DMS153 (cell line): Measurements from ENCODE around the gene CCIN.
"Not testable (repeated sequence)": the region's sequence is repeated elsewhere in the genome, so short reads cannot be mapped to it uniquely, and the experiment has no call there.

Experiments
- DNase-seq: peaks from one replicate; lab custom pipeline; 2025; lab: John Stamatoyannopoulos, UW

CCIN gene

GRCh38 chr9:36141288-36141687, 27.9 kb upstream of the CCIN start:
- DNase-seq = no peak

DNA sequence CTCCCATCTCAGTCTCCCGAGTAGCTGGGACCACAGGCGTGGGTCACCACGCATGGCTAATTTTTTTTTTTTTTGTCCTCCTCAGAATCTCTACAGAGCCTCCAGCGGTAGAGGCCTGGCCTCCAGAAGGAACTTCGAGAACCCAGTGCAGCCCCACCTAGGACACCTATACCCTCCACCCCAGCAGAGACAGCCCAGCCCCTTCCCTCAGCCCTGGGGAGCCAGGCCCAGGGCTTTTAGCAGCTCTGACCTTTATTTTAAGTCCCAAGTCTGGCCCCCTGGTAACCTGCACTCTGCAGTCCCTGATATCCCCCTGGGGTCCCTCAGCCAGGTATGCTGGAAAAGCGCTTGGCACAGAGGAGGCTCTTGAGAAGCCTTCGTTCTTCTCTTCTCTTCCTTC, 27.4 kb upstream of the CCIN start:
- no peak for DNase-seq

DNA sequence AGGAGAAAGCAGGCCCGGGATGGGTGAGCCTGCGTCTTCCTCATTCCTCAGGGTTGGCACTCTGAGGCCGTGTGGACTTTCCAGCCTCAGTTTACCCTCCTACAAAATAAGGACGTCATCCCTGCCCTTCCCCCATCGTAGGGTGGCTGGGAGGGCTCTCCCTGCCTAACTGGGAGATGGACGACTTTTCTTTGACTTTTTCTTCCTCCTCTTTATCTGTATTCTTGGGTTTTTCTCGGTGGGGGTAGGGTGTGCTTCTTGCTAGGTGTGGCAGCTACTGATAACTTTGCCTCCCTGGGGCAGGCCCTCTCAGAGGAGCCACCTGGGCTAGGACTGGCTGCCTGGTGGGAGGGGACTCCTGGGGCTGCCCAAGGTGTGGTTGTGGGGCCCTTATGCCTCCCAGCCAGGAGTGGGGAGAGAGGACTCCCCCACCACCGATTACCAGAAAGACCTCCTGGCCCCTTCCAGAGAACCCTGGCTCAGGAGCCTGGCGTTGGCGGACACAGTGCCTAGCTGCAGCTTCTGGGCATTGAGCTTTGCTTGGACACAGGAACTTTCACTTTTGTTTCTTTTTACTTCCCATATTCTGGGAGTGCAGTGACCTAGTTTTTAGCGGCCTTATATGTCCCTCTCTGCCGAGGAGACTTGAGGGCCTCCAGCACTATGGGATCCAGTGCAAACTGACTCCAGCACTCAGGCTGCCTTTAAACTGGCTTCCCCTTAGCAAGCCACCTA, 26.5 kb upstream of the CCIN start:
- no peak for DNase-seq

GRCh38 chr9:36143245-36143641, 25.9 kb upstream of the CCIN start:
- DNase-seq = no peak

DNA sequence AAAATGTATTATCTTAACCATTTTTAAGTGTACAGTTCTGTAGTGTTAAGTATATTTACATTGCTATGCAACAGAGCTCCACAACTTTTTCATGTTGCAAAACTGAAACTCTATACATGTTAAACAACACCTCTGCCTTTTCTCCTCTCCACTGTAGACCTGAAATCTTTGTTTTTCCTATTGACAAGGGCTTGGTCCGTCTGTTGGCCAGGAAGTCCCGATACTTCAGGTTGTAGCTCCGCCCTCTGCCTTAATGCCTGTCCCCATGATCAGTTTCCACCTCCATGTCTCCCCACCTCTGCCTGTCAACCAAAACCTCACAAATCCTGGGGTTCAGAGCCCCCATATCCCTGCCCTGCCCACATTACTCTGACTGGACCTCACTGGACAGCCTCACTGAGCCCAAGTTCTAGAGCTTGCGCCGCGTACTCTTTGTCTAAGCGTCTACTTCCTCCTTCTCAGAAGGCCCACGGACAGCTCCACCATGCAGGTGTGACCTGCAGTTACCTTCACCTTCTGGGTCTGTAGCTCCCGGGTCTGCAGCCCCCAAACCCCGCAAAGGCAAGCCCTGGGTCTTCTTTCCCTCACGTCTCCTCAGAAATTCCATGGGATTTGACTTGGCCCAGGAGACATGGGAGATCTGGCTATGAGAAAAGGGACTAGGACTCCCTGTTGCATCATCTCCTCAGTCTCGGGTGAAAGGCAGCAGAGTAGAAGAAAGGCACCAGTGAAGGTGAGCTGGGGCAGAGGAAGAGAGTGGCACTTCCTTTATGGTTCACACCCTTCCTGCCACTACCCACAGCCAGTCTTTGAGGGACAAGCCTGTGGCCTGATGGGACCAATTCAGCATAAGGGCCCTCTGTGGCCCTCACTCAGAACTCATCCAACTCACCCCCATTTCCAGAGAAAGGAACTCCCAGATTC, 24.6 kb upstream of the CCIN start:
- DNase-seq = no peak

- no peak for DNase-seq
These were observed 23.2 kb upstream of the CCIN start for GRCh38 chr9:36145970-36146369.

GRCh38 chr9:36146651-36147050, 22.5 kb upstream of the CCIN start:
- no peak for DNase-seq

GRCh38 chr9:36147441-36148175, 21.6 kb upstream of the CCIN start:
- DNase-seq = no peak

GRCh38 chr9:36148311-36149051, 20.7 kb upstream of the CCIN start:
- no peak for DNase-seq

- DNase-seq = no peak
These were observed 20.0 kb upstream of the CCIN start for GRCh38 chr9:36149197-36149596.

GRCh38 chr9:36150574-36151315, 18.4 kb upstream of the CCIN start:
- DNase-seq = no peak

GRCh38 chr9:36151316-36152210, 17.6 kb upstream of the CCIN start:
- DNase-seq = no peak

GRCh38 chr9:36152741-36153438, 16.3 kb upstream of the CCIN start:
- DNase-seq = no peak

DNA sequence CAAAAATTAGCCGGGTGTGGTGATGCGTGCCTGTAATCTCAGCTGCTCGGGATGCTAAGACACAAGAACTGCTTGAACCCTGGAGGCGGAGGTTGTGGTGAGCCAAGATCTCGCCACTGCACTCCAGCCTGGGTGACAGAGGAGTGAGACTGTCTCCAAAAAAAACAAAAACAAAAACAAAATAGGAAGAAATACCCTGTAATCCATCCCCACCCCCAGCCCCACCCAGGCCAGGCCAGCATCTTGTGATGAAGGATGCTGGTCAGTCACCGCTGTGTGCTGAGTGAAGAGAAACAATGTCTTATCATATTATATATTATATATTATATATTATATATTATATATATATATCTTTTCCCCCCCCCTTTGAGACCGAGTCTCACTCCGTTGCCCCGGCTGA, 15.4 kb upstream of the CCIN start:
- no peak for DNase-seq

GRCh38 chr9:36154331-36154952, 14.7 kb upstream of the CCIN start:
- DNase-seq = peak; percentile 23

DNA sequence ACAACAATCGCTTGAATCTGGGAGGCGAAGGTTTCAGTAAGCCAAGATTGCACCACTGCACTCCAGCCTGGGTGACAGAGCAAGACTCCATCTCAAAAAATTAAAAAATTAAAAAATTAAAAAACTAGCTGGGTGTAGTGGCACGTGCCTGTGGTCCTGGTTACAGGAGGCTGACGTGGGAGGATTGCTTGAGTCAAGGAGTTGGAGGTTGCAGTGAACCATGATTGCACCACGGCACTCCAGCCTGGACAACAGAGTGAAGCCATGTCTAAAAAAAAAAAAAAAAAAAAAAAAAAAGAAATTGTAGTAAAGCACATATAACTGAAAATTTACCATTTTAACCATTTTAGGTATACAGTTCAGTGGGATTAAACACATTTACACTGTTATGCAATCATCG, 13.1 kb upstream of the CCIN start:
- no peak for DNase-seq

GRCh38 chr9:36158122-36158521, 11.1 kb upstream of the CCIN start:
- no peak for DNase-seq

DNA sequence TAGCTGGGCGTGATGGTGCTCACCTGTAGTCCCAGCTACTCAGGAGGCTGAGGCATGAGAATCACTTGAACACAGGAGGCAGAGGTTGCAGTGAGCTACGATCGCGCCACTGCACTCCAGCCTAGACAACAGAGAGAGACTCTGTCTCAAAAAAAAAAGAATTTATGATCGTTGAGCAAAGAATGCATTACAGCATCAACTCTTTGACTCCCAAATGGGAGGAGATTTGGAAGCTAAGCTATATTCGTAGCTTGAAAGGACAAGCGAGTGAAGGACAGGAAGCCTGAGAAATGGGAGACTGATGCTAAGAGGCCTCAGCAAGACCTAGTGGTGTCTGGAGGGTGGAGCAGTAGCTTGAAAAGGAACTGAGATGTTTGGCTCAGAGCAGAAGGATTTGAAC, 10.3 kb upstream of the CCIN start:
- DNase-seq = no peak

DNA sequence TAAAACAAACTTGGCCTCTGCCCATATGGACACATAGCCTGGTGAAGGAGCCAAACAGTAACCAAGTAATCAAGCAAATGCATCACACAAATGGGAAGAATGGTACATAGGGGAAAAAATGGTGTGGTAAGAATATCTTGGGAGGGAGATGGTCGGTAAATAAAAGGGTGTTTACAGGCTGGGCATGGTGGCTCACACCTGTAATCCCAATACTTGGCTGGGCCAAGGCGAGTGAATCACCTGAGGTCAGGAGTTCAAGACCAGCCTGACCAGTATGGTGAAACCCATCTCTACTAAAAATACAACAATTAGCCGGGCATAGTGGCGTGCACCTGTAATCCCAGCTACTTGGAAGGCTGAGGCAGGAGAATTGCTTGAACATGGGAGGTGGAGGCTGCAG, 9.7 kb upstream of the CCIN start:
- not testable (repeated sequence) for DNase-seq
